ENCODE data around the gene DSCAML1.

DSCAML1 gene

DNA sequence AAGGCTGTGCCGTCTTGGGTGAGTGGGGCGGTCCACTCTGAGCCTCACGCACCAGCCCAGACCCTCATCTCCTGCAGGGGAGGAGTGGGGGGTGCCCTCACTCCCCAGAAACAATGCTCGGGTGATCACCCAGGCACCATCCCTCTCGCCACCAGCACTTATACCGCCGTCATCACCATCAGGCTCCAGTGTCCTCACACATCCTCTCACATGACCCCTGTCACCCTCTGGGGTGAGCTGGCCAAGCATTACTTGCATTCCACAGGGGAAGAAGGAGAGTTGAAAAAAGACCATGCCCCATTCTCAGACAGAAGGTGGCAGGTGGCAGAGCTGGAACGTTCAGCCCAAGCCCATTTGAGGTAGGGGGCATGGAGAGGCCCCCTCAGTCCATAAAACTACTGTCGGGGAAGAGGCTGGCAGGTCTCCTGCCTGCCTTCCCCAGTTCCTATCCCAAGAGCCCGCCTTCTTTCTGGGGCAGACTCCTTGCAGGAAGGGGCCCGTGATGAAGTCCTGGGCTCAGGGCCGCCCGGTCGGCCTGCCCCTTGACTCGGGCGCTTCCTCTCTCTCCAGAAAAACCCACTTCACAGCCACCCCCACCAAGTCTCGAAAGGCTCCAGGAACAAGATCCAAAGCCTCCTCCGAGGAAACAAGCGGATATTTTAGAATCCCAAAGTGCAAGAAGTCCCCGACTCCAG is 153.3 kb downstream of the DSCAML1 start:
- no peaks in the 10 kb centered on the region for H3K9me3 ChIP-seq
- TF ChIP-seq, protein P1, sequence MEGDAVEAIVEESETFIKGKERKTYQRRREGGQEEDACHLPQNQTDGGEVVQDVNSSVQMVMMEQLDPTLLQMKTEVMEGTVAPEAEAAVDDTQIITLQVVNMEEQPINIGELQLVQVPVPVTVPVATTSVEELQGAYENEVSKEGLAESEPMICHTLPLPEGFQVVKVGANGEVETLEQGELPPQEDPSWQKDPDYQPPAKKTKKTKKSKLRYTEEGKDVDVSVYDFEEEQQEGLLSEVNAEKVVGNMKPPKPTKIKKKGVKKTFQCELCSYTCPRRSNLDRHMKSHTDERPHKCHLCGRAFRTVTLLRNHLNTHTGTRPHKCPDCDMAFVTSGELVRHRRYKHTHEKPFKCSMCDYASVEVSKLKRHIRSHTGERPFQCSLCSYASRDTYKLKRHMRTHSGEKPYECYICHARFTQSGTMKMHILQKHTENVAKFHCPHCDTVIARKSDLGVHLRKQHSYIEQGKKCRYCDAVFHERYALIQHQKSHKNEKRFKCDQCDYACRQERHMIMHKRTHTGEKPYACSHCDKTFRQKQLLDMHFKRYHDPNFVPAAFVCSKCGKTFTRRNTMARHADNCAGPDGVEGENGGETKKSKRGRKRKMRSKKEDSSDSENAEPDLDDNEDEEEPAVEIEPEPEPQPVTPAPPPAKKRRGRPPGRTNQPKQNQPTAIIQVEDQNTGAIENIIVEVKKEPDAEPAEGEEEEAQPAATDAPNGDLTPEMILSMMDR (IDR thresholded peaks at IDR 0.05; ENCODE audit: low read depth, low read length) = no peak
- no peak overlapping the region for H3K4me3 ChIP-seq (ENCODE audit: low read depth, low read length)
- no peaks in the 10 kb centered on the region for H3K27me3 ChIP-seq
- H3K4me1 ChIP-seq = no peaks in the 10 kb centered on the region
- H3K36me3 ChIP-seq = no peaks in the 10 kb centered on the region
- no peak for DNase-seq

DNA sequence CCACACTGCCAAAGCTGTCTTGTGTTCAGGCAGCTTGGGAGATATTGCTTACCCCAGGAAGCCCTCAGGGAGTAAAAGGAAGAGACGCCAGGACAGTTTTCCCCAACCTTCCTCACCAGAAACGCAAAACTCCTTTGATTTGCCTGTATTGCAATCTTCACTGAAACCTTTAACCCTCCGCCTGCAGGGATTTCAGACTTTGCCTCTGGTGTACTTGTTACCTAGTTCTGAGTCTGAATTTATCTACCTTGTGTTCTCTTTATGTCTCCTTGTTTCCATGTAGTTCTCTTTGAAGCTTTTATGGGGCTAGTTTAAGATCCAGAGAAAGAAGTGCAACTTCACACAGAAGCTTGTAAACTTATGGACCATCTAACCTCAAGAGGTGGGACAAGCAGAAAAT is 154.2 kb downstream of the DSCAML1 start:
- Histone ChIP-seq H3K27me3 (no peaks in the 10 kb centered on the region), H3K9me3 (no peaks in the 10 kb centered on the region), H3K4me1 (no peaks in the 10 kb centered on the region), H3K36me3 (no peaks in the 10 kb centered on the region), H3K4me3 (ENCODE audit: low read depth, low read length) (no peak overlapping the region)
- TF ChIP-seq, protein P1 (IDR thresholded peaks at IDR 0.05; ENCODE audit: low read depth, low read length) = no peak
- DNase-seq = no peak

DNA sequence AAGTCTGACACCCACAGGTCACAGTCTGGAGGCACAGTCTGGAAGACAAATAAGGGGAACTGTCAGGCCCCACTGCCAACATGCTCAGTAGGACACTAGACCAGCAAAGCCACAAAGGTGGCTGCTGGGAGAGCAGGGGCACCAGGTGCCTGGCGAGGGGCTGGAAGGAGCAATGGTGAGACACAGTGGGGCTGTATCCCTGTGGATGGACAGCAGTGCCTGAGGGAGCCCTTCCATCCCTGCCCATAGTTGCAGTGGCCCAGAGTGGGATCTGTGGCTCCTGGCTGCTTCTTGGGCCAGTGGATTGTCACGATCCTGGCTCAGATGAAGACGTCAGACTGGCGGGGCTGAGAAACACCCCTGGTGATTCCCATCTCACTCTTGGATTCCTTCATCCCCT is 154.6 kb downstream of the DSCAML1 start:
- H3K4me1 ChIP-seq = no peaks in the 10 kb centered on the region
- H3K9me3 ChIP-seq = no peaks in the 10 kb centered on the region
- no peaks in the 10 kb centered on the region for H3K36me3 ChIP-seq
- H3K27me3 ChIP-seq = no peaks in the 10 kb centered on the region
- no peak overlapping the region for H3K4me3 ChIP-seq (ENCODE audit: low read depth, low read length)
- TF ChIP-seq, protein P1 (IDR thresholded peaks at IDR 0.05; ENCODE audit: low read depth, low read length) = no peak
- DNase-seq = no peak

DNA sequence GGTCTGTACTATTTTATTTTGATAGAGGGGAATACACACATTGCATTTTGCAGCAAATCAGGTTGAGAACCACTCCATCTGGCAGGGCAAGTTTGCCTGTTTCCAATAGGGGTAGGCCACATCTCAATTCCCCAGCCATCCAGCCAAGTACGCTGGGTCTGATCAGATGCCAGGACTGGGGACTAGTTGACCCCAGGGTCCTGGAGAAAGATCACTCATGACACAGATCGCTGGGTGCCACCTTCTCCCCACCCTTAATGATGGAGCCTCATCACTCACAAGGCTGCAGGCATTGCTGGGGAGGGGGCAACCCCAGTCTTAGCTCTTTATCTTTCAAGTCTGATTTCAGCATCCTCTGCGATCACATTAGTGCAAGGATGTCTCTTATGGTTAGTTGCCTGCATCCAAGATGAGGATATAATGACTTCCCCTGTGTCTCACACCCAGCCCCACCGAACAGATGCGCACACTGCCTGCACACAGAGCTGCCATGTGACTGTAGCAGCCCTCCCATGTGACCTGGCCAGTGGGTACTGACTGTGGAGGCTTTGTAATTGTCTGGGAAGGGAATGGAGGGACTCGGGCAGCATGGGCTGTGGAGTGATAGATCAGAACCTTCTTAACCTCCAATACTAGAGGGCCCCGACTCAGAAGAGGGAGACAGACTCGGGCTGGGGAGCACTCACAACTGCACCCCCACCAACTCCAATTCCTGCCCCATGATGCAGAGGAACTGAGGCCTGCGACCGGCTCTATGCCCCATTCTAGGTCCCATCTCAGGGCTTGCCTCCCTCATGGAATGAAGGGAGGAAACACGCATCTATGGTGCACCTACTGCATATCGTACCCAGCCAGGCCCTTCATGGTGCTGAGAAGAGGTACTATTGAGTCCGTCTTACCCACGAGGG is 155.8 kb downstream of the DSCAML1 start:
- Histone ChIP-seq H3K4me3 (ENCODE audit: low read depth, low read length) (no peak overlapping the region), H3K27me3 (no peaks in the 10 kb centered on the region), H3K36me3 (no peaks in the 10 kb centered on the region), H3K9me3 (no peaks in the 10 kb centered on the region), H3K4me1 (no peaks in the 10 kb centered on the region)
- TF ChIP-seq, protein P1 (IDR thresholded peaks at IDR 0.05; ENCODE audit: low read depth, low read length) = no peak
- DNase-seq = no peak

DNA sequence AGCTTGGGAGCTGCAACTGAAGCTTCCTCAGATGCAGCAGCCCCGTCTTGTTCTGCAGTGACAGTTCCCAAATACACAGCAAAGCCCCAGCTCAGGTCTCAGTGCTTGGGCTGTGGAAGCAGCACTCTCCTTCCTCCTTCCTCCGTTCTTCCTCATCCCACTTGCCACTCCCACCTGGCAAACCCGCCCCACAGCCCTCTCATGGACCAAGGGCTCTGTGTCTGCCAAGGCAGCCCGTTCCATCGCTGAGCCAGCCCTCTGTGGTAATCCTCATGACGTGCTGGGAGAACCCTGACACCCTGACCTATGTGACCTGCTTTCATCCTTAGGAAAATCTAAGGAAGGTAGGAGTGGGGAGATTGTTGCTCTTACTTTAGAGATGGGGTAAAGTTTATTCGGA is 157.0 kb downstream of the DSCAML1 start:
- Histone ChIP-seq H3K4me1 (no peaks in the 10 kb centered on the region), H3K9me3 (no peaks in the 10 kb centered on the region), H3K27me3 (no peaks in the 10 kb centered on the region), H3K4me3 (ENCODE audit: low read depth, low read length) (no peak overlapping the region), H3K36me3 (no peaks in the 10 kb centered on the region)
- TF ChIP-seq, protein P1 (IDR thresholded peaks at IDR 0.05; ENCODE audit: low read depth, low read length) = no peak
- no peak for DNase-seq

DNA sequence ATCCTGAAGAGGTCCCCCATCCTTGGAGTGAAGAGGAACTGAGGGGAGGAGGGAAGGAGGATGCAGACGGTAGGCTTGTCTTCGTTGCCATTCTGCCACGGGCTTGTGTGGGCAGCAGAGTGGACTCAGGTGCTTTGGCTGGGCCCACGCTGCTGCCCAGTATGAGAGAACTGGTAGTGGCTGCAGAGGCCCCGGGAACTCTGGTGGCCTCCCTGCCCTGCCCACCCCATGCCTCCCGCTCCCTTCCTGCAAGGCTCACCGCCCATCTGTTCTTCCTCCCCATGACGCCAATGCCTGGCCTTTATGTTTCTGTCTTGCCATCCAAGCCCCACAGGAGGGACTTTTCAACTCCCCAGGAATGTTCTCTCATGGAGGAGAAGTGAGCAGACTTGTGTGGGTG is 157.4 kb downstream of the DSCAML1 start:
- Histone ChIP-seq H3K27me3 (no peaks in the 10 kb centered on the region), H3K4me3 (ENCODE audit: low read depth, low read length) (no peak overlapping the region), H3K4me1 (no peaks in the 10 kb centered on the region), H3K9me3 (no peaks in the 10 kb centered on the region), H3K36me3 (no peaks in the 10 kb centered on the region)
- no peak for DNase-seq
- TF ChIP-seq, protein P1 (IDR thresholded peaks at IDR 0.05; ENCODE audit: low read depth, low read length) = no peak
